NCI-H2081 (cell line): ENCODE results near the gene WRNIP1.
"Not testable (repeated sequence)": the region's sequence is repeated elsewhere in the genome, so short reads cannot be mapped to it uniquely, and the experiment has no call there.

Experiments
- DNase-seq, 2 experiments: peaks; one replicate each; lab custom pipeline; 2025; lab: John Stamatoyannopoulos, UW

Gene WRNIP1

DNA sequence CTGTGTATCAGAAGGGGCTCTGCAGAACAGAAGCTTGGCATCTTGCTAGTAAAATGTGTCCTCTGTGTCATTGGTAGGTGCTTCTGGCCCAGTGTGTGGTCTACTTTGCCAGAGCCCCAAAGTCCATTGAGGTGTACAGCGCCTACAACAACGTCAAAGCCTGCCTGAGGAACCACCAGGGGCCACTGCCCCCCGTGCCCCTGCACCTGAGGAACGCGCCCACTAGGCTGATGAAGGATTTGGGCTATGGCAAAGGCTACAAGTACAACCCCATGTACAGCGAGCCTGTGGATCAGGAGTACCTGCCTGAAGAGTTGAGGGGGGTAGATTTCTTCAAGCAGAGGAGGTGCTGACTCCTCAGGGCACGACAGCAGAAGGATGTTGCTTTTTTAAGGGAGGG lies 19.7 kb downstream of the WRNIP1 start:
- no peak for DNase-seq

DNA sequence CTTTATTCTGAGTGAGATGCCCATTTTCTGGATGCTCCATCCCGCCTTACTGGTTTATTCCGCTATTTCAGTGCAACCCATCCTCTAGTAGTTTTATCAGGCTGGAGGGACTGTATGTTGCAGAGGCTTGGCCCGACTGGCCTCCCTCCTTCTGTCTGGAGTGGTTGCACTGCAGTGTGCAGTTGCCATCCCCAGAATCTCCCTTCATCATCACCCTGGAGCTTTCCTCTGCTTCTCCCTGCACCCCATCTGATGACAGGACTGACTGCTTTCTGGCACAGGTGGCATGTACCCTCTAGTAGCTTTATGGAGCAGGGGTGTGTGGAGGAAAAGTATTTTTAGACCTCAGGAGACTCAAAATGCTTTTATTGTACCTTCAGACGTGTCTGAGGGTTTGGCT lies 21.1 kb downstream of the WRNIP1 start:
- no peak for DNase-seq

DNA sequence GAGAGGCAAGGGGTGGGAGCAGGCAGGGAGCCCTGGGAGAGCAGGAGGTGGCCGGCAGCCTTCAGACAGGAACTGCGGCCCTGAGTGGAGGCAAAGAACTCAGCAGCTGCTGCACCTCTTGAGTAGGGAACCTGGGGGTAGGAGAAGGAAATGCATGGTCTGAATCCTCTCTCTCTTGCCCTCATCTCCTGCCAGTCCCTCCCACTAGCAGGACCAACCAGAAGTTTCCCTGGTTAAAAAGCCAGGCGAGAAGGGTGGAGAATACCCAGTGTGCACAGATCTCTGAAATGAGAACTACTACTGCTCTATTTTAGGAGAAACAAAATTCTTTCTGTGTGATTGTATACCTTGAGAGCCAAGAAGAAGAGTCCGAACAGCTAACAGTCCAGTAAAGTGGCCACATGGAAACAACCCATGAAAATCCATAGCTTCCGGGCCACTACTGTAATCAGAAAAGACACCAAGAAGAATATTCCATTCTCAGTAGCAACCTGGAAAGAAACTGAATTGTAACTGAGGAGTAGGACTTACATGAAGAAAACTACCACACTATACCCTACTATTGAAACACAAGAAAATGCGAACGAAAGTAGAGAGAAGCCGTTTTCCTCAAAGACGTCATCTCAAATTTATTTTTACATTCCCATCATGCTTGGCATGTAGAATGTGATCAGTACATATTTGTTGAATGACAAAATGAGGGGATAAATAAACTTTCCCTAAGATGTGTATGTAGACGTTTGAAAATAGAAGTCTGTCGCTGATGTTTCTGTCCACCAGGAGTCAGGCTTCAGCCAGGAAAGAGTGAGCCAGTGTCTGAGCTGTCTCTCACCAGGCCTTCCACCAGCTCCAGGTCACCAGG lies 25.6 kb downstream of the WRNIP1 start:
- peak; percentile 37 to 55 for DNase-seq

DNA sequence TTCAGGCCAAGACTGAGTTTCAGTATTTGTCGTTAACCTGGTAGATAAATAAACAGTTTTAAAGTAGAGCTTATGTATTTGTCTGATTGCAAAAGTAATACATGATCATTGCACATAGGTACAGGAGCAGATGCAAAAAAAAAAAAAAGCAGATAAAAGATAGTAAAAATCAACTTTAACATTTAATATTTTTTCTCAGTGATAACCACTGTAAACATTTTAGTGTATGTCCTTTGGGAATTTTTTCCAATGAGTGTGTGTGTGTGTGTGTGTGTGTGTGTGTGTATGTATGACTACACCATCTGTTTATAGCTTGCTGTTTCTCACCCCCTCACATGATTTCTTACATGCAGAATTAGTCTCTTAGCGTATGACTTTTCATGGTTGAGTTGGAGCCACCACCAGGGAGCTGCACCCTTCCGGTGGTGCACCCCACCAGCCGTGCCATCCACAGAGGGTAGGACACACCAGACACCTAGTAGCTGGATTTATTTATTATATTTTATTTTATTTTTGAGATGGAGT lies 26.3 kb downstream of the WRNIP1 start:
- DNase-seq = no peak

DNA sequence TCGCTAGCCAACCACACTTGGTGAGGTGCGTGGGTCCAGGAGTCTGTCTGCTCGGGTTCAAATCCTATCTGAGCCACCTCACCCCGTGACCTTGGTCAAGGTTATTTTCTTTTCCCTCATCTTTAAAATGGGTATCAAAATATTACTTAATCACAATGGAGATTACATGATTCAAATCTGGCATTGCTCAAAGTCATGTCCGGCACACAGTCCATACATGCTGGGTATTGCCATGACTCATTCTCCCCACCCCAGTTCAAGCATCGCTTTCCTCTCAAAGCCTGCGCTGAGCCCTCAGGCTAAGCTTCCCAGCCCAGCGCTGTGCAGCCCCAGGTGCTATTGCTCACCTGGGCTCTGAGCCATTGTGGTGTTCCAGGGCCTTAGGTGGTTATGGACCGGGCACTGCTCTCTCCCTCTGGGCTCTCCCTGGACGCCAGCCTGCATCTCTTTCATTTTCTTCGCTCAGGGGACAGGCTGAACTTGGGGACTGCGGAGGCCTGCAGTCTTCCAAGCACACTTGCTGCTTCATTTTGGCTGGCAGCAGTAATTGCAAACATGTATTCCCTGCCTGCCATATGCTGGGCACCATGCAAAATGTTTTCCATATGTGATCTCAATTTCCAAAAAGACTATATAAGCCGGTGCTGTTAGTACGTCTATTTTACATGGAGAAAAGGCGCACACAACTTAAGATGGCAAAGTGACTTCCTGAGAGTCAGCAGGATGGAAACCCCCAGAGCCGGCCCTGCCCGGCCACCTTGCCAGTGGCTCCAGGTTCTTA lies 27.3 kb downstream of the WRNIP1 start:
- DNase-seq = no peak

DNA sequence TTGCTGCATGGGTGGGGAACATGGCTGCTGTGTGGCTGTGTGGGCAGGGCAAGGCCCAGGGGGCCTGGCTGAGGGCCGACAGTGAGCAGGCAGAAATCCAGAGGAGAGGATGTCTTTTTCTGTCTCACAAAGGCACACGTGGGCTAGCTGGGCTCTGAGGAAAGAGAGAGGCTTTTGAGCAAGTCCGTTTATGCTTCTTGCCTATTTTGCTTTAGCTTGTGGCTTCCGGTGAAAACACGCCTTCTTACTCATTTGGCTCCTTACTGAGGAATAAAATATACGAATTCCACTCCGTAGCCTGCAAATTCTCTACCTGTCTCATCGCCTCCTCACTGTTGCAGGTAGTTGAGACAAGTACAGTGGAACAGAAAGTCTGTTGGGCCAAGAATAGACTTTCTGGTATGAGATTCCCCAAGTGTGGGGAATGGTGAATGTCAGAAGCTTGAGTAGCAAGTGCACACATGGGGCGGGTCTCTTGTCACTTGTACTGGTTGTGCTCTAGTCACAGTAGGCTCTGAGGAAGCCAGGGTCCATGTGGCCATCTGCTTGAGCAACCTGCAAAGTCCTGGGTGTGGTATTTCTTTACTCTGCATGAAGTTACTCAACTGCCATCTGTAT lies 28.4 kb downstream of the WRNIP1 start:
- peak in 1 of 2 experiments; percentile 22 for DNase-seq

DNA sequence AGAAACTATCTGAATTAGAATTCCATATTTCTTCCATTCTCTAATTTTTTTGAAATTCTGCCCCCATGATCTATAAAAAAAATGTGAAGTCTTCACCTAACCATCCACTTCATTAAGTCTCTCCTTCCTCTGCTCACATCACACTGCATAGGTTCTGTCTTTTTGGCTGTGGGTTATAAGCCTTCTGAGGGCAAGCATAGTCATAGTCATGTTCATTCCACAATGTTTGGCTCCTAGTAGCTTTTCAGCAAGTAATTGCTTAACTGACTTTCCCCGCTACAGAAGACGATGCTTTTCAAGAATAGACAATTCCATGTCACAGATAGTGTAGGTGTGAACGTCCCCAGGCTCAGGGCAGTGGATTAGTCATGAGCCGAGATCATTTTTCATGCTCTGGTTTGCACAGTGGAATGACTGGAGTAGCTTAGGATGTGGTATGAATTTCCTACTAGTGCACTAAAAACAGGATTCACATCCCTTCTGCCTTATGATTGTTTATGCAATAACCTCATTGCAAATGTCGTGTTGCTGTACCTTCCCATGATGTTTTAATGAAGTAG lies 29.1 kb downstream of the WRNIP1 start:
- no peak for DNase-seq

DNA sequence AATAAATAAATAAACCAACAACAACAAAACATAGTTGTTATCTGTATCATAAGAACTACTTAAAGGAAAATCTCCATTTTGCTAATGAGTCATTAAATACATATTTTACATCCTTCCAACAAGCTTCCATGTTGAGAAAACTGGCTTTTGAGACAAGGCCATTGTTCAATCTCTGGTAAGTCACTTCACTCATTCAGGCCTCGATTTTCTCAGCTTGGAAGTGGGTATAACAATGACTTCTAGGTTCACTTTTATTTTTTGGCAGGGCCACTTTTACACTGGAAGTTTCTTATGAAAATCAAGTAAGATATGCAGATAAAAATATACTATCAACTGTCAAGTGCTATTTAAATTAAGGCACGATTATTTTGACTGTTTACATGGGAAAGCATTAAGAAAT lies 30.0 kb downstream of the WRNIP1 start:
- no peak for DNase-seq

DNA sequence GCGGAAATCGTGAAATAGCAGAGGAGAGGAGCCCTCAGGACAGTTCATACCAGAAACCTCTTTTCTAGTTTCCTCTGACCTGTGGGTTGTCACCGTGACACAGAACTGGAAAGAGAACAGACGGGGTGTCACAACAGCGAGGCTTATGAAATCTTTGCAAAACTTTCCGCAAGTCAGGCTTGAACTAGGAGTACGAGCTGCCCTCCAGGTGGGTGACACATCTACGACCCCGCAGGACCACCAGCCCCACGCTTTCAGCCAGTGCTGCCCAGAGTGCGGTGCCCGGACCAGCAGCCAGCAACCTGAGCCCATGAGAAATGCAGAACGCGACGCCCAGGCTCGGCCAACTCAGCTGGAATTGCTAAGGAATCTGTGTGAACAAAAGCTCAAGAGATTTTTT lies 30.8 kb downstream of the WRNIP1 start:
- DNase-seq = no peak

DNA sequence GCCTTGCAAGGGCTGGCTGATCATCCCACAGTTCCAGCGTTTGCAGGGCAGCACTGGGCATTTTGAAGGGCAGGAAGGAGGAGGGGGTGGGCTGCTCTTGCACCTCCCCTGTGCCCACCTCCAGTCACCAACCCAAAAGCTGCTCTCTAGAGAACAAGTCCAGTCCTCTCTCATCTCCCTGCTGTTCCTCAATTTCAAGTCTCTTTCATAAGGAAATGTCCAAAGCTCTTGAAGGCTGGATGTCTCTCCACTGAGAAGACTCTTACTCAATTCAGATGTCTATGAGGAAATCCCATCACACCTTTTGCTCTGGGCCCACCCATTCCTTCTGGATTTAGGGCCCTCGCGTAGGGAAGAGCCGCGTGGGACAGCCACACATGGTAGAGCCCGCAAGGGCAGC lies 31.7 kb downstream of the WRNIP1 start:
- DNase-seq = no peak

DNA sequence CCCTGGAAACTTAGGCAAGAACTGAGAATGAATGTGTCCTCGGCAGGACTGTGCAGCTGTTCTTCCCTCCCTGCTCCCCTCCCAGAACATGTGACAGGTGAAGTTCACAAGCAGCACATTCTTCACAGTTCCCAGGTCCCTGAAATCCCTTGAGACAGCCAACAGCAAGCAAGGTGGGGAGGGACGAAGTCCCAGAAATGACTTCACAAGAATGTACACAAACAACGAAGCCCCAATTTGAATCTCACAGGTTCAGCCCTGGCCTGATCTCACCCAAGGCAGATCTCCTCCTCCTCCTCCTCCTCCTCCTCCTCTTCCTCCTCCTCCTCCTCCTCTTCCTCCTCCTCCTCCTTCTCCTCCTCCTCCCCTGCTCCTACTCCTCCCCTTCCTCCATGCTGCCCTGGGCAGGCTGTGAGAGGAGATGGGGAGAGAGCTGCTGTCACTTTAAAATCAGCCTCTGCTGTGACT lies 32.4 kb downstream of the WRNIP1 start:
- no peak for DNase-seq

DNA sequence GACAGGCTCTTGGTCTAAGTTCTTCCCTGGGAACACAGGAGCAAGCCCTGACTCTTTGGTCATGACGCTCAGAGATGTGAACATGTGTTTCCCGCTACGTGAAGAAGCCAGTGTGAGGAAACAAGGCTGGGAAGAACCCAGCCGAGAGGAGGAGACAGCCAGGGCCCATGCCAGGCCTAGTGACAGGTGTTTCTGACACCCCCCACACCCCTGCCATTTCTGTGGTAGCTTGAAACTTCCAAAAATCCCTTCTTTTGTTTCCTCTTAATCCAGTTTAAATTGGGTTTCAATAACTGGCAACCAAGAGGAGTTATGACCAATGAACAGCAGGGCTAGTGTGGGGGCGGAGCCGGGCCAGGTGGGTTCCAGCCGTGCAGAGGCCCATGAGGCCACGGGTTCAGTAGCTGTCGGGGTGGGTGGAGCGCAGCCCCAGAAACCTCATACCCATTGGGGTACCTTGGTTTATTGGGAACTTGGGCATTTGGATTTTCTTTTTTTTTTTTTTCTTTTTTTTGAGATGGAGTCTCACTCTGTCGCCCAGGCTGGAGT lies 33.5 kb downstream of the WRNIP1 start:
- no peak for DNase-seq

DNA sequence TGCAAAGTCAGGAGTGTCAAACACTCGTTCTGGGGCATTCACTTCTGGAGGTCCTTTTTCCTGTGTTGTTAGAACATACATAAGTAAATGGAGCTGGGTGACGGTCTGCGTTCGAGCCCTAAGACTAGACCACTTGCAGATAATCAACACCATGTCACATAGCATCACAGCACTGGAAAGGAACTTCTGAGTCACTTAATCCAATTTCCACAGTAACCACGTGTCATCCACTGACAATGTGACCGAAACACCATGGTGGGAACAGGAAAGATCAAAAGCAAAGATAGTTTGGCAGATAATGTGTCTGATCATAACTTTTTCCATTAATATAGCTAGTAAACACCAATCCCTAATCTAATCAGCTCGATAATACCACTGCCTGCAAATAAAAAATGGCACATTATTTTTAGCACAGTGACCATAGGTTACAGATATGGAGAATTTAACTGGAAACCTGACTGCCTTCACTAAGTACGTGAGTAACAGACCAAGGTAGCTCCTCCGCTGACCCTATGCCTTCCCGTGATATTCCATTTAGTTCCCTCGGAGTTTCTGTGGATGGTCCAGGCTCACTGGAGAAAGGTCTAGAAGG lies 34.8 kb downstream of the WRNIP1 start:
- no peak for DNase-seq

DNA sequence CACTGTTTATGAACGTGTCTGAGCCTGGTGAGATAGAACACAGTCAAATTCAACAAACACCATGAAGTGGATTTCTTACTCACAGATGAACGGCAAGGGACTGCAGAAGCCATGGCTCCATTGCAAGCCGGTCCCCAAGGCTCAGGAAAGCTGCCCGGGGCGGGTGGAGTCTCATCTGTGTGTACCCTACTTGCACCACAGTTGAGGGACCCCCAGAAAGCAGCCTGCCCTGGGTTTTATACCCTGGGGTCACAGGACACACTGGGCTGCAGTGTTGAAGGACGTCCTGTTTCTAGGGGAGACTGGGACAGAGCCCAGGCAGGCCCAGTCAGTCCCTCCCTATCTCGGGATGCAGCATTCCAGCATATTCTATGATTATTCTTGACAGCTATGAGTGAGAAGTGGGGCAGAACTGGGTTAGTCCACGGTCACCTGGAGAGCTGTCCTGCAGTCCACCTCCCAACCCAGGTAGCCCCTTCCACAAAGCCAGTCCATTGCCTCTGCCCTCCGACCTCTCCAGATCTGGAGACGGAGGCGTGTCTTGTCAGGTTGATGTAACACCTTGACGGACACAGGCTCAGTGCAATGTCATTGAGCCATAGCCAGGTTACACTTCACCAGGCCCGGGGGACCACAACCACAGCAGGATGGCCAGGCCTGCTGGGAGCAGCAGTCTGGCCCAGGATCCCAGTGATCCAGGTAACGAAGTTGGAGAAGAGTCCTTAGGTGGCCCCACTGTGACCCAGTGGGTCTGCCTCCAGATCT lies 35.5 kb downstream of the WRNIP1 start:
- no peak for DNase-seq

DNA sequence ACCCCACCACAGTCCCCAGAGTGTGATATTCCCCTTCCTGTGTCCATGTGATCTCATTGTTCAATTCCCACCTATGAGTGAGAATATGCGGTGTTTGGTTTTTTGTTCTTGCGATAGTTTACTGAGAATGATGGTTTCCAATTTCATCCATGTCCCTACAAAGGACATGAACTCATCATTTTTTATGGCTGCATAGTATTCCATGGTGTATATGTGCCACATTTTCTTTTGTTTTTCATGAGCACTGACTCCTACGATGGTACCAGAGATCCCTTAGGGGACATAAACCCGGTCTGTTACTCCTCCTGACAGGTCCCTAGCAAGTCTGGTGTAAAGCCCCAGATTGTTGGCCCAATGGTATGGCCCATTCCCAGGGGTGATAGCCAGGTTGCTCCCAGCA lies 36.5 kb downstream of the WRNIP1 start:
- not testable (repeated sequence) for DNase-seq

DNA sequence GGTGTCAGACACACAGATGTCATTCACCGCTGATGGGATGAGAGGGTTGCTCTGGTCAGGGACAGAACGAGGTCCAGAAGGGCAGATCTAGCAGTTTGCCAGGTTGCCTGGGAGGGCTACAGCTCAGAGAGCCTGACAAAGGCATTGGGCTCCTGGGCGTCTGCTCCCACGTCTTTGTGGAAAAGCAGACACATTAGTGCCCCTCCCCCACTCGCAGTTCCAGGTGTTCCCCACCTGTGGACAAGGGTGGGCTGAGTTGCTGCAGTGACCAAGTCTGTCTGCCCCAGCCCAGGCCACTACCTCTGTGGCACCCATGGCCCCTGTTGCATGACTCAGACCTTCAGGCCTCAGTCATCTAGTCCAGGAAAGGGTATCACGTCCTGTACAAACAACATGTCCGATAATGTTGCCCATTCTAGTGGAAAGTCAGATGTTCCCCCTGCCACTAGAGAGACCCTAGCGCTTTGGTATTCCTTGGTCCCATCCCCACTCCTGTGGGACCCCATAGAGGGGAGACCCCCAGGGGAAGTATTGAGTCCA lies 37.4 kb downstream of the WRNIP1 start:
- DNase-seq = no peak

DNA sequence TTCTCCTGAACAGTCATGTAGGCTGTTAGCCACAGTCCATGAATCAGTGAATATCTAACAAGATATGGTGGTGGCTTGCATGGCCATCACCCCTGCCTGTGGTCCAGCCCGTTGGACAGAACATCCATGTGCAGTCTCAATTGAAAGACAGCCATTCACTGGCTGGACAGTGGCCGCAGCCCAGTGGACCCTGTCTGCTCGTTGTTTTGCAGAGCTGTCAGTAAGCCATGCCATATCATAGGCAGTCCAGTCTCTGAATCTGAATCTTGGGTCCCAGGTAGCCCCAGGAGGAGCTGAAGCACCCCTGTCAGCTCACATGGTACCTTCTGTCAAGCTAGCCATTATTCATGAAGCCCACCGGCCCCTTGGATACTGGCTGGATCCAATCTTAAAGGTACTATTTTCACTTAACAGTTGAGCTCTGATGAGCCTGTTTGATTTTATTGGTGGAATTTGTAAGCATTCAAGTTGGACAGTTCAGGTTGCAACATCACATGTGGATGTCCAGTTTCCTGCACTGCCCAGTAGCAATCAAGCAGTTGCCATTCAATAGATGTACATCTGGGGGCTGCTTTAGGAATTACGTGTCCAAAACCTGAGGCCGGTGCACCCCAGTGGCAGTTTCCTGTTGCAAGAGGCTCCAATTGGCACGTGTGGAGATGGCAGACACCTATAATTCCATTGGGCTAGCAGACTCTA lies 38.7 kb downstream of the WRNIP1 start:
- DNase-seq = no peak

DNA sequence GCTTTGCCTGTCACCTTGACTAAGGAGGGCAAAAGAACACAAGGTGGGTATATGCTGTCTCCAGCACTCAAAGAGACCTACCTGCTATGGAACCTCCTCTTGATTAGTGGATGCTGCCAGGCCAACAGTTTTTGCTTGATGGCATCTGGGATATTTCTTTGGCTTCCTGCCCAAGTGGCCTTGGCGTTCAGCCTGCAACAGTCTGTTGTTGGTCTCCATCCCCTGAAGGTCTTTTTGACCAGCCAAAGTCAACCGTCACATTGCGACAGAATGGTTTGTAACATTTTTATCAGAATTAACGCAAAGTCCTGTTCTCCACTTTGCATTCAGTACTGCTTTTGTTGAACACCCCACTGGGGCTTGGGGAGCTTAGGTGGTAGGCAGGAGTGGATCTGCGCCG lies 39.3 kb downstream of the WRNIP1 start:
- no peak for DNase-seq

DNA sequence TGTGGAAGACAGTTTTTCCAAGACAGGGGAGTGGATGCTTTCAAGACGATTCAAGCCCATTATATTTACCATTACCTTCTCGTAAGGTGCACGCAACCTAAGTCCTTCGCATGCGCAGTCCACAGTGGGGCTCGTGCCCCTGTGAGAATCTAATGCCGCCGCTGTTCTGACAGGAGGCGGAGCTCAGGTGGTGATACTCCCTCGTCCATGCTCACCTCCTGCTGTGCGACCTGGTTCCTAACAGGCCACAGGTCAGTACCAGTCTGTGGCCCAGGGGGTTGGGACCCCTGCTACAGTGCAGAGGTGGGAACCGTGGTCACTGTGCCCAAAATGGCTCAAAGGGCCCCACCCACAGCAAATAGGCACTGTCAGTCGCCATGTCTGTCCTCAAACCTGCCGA lies 39.8 kb downstream of the WRNIP1 start:
- DNase-seq = no peak

DNA sequence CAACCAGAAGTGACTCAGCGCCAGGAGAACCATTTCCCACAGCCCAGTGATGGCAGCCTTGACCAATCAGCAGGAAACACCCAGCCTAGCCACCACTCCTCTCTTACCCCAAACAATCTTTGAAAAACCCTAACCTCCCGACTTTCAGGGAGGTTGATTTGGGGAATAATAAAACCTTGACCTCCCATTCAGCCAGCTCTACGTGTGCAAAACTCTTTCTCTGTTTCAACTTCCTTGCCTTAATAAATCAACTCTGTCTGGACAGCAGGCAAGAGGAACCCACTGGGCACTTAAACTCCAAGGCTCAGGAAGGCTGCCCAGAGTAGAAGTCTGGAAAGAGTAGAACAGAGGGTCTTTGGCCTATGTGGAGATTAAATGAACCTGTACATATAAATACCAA lies 41.5 kb downstream of the WRNIP1 start:
- no peak for DNase-seq
